K562 (cell line): Measurements from ENCODE around the gene ZNF432. TPM values are rescaled to one million over a fixed set of nuclear protein-coding genes. Genes with fewer than 3 reads are reported as not detected.

Experiments used
- CREM ChIP-seq: IDR thresholded peaks from 2 replicates; pipeline ENCODE4 v1.6.1; 2014; ENCODE audit warnings: antibody characterized with exemption, low read depth
- ETV1 ChIP-seq: fragments of 450-650 bp; conservative IDR thresholded peaks from 2 replicates; pipeline ENCODE4 v1.6.1; 2016; ENCODE audit warnings: missing genetic modification characterization, control low read depth, low read depth, missing compliant biosample characterization
- GABPA ChIP-seq: fragments of 200-800 bp; sonication (Bioruptor generic); conservative IDR thresholded peaks from 2 replicates; pipeline ENCODE4 v1.6.1; 2016; ENCODE audit warnings: low read depth, missing genetic modification characterization, missing compliant biosample characterization
- GTF3C2 ChIP-seq: IDR thresholded peaks from 3 replicates; pipeline ENCODE4 v1.6.1; 2011; ENCODE audit warnings: borderline replicate concordance, mild to moderate bottlenecking, moderate library complexity; ENCODE audit not compliant: insufficient read length; ENCODE audit errors: extremely low read depth
- NFE2 ChIP-seq: IDR thresholded peaks from 2 replicates; pipeline ENCODE4 v1.6.1; 2014; ENCODE audit warnings: antibody characterized with exemption, low read depth
- POLR2AphosphoS2 ChIP-seq: IDR thresholded peaks from 2 replicates; pipeline ENCODE4 v1.6.1; 2012; ENCODE audit warnings: low read length, improper control_type of control experiment
- SIN3B ChIP-seq: fragments of 450-650 bp; IDR thresholded peaks from 2 replicates; pipeline ENCODE4 v1.6.1; 2017; ENCODE audit warnings: low read depth, mild to moderate bottlenecking, moderate library complexity
- SIX5 ChIP-seq, 2 experiments: IDR thresholded peaks; 2 replicates each; pipeline ENCODE4 v1.6.1; 2011; ENCODE audit warnings: low read length in 2 of 2, borderline replicate concordance in 1 of 2, low read depth in 1 of 2, mild to moderate bottlenecking in 1 of 2, moderate library complexity in 1 of 2; ENCODE audit not compliant: insufficient read depth in 1 of 2
- SMARCA5 ChIP-seq: fragments of 450-650 bp; IDR thresholded peaks from 2 replicates; pipeline ENCODE4 v1.6.1; 2016
- SRF ChIP-seq, 2 experiments: fragments of 250-450, 450-650 bp in 1 of 2; sonication (Bioruptor Pico) in 1 of 2; sonication (generic) in 1 of 2; formaldehyde crosslinking; IDR thresholded peaks; 2 replicates each; pipeline versions ENCODE4 v1.5.0 to v1.5.1; 2020 to 2022; ENCODE audit warnings: mild to moderate bottlenecking in 1 of 2, missing genetic modification reagents in 1 of 2
- TFE3 ChIP-seq: fragments of 450-650 bp; formaldehyde crosslinking; IDR thresholded peaks from 2 replicates; pipeline ENCODE4 v1.4.0; 2020; ENCODE audit warnings: mild to moderate bottlenecking, mixed read lengths
- VEZF1 ChIP-seq: fragments of 200-800 bp; sonication (Bioruptor generic); IDR thresholded peaks from 2 replicates; pipeline ENCODE4 v1.6.1; 2017; ENCODE audit warnings: missing genetic modification characterization, missing compliant biosample characterization
- ZBTB8A ChIP-seq: fragments of 450-650 bp; IDR thresholded peaks from 2 replicates; pipeline ENCODE4 v1.6.1; 2018; ENCODE audit warnings: mild to moderate bottlenecking, moderate library complexity; ENCODE audit not compliant: partially characterized antibody
- ZHX1 ChIP-seq: fragments of 150-350 bp; conservative IDR thresholded peaks from 2 replicates; pipeline ENCODE4 v1.6.1; 2014; ENCODE audit warnings: low read length
- ZKSCAN3 ChIP-seq: fragments of 250-450 bp; sonication (Bioruptor Pico); IDR thresholded peaks from 2 replicates; pipeline ENCODE4 v1.4.0; 2020
- ZNF384 ChIP-seq: IDR thresholded peaks from 2 replicates; pipeline ENCODE4 v1.6.1; 2012; ENCODE audit warnings: low read depth, low read length, improper control_type of control experiment
- ZNF431 ChIP-seq: sonication (generic); formaldehyde crosslinking; IDR thresholded peaks from 2 replicates; pipeline ENCODE4 v1.8.0; 2022; ENCODE audit warnings: mild to moderate bottlenecking, missing genetic modification reagents
- ZNF699 ChIP-seq: fragments of 250-450 bp; sonication (Bioruptor Pico); IDR thresholded peaks from 2 replicates; pipeline ENCODE4 v1.8.0; 2021; ENCODE audit warnings: mild to moderate bottlenecking, moderate library complexity; ENCODE audit not compliant: insufficient replicate concordance
- ZNF764 ChIP-seq: fragments of 250-450 bp; sonication (Bioruptor Pico); IDR thresholded peaks from 2 replicates; pipeline ENCODE4 v1.4.0; 2020; ENCODE audit warnings: low read depth, mild to moderate bottlenecking, moderate library complexity
- polyA plus RNA-seq, 8 experiments: library from polyadenylated mRNA; depleted of rRNA in 4 of 8; stranded (reverse) in 5 of 8; unstranded in 3 of 8; fragments of >200 nt; fragmentation: Nextera tagmentation in 2 of 8; fragmentation: Illumina TruSeq in 1 of 8; extraction: Ambion mirVana in 2 of 8; extraction: Trizol in 1 of 8; gene quantifications; 2 replicates each; pipeline versions ENCODE4 v1.2.1 to v1.2.3, GENCODE V29; 2011 to 2014; ENCODE audit warnings: inconsistent platforms in 1 of 8, missing spikeins in 1 of 8
- total RNA-seq, 7 experiments: library from RNA; depleted of rRNA in 6 of 7; stranded (reverse); fragments of >200 nt in 6 of 7; fragmentation: Illumina TruSeq in 2 of 7; extraction: Trizol in 2 of 7; gene quantifications; 2 replicates each; pipeline versions ENCODE4 v1.2.1 to v1.2.3, GENCODE V29; 2011 to 2021; ENCODE audit warnings: low replicate concordance in 1 of 7

Gene ZNF432
- total and polyA plus RNA-seq, 9 of the 15 experiments (the other 6 are each of a cell fraction or from before 2014, with no cell fraction given) = 2.6 to 6.8 (median 4.0) TPM

GRCh38 chr19:52095172-52096014 is 46.8 kb upstream of the ZNF432 start, which contains the start of gene ZNF841 (continued):
- TF ChIP-seq VEZF1 (CRISPR knock-in tag) (peak; percentile 57), ZNF431 (CRISPR knock-in tag) (no peak), POLR2AphosphoS2 (no peak), ZNF384 (no peak), SIN3B (peak; percentile 49; the same call in 1 of the 2 replicates), ETV1 (tag) (peak; percentile 17; the same call in 1 of the 2 replicates), GABPA (peak; percentile 93), TFE3 (CRISPR knock-in tag) (no peak), ZHX1 (no peak), GTF3C2 (no peak), ZNF764 (CRISPR knock-in tag) (no peak), ZBTB8A (no peak), CREM (peak; percentile 49; the same call in 1 of the 2 replicates), NFE2 (no peak), SRF (CRISPR knock-in tag; IDR thresholded peaks at IDR 0.05) (peak in 1 of 2 experiments; percentile 75; a peak in 2 of 4 replicates), ZNF699 (CRISPR knock-in tag) (no peak), ZKSCAN3 (CRISPR knock-in tag) (no peak), SMARCA5 (no peak), SIX5 (IDR thresholded peaks at IDR 0.05; ENCODE audit: borderline replicate concordance in 1 of 2, insufficient read depth in 1 of 2, low read depth in 1 of 2, low read length in 2 of 2) (no peak)
